H9 (cell line): ENCODE data around the gene SOX18. TPM values are rescaled to one million over a fixed set of nuclear protein-coding genes. Genes with fewer than 3 reads are reported as not detected.

ENCODE experiments used
- DNase-seq: peaks from one replicate; pipeline ENCODE4 v3.0.0-alpha.2; 2017
- H2AFZ ChIP-seq: one replicate; pipeline ENCODE4 v1.6.1; 2013; ENCODE audit warnings: mild to moderate bottlenecking, low read length, control low read depth, moderate library complexity
- H2AK5ac ChIP-seq: 2 replicates; pipeline ENCODE4 v1.6.1; 2013; ENCODE audit warnings: low read length, control low read depth, mixed read lengths; ENCODE audit not compliant: insufficient read length
- H2BK120ac ChIP-seq: one replicate; pipeline ENCODE4 v1.6.1; 2013; ENCODE audit warnings: low read depth, mild to moderate bottlenecking, low read length, control low read depth, inconsistent platforms; ENCODE audit not compliant: poor library complexity, severe bottlenecking
- H2BK12ac ChIP-seq: 2 replicates; pipeline ENCODE4 v1.6.1; 2013; ENCODE audit warnings: low read length, control low read depth, mixed read lengths, low read depth; ENCODE audit not compliant: insufficient read length
- H2BK15ac ChIP-seq: 2 replicates; pipeline ENCODE4 v1.6.1; 2013; ENCODE audit warnings: low read depth, low read length, control low read depth
- H2BK20ac ChIP-seq: one replicate; pipeline ENCODE4 v1.6.1; 2013; ENCODE audit warnings: low read depth, mild to moderate bottlenecking, low read length, control low read depth, inconsistent platforms; ENCODE audit not compliant: poor library complexity, severe bottlenecking
- H2BK5ac ChIP-seq: 2 replicates; pipeline ENCODE4 v1.6.1; 2013; ENCODE audit warnings: low read length, control low read depth, mixed read lengths; ENCODE audit not compliant: insufficient read length
- H3K14ac ChIP-seq: 2 replicates; pipeline ENCODE4 v1.6.1; 2013; ENCODE audit warnings: low read length, control low read depth; ENCODE audit not compliant: insufficient read depth
- H3K18ac ChIP-seq: 2 replicates; pipeline ENCODE4 v1.6.1; 2013; ENCODE audit warnings: low read depth, mild to moderate bottlenecking, mixed read lengths, low read length, control low read depth; ENCODE audit not compliant: insufficient read length
- H3K23ac ChIP-seq: 2 replicates; pipeline ENCODE4 v1.6.1; 2013; ENCODE audit warnings: low read length, control low read depth, mixed read lengths, low read depth; ENCODE audit not compliant: insufficient read length
- H3K23me2 ChIP-seq: 2 replicates; pipeline ENCODE4 v1.6.1; 2013; ENCODE audit warnings: low read depth, mild to moderate bottlenecking, mixed read lengths, low read length, control low read depth; ENCODE audit not compliant: insufficient read length, poor library complexity, severe bottlenecking
- H3K27ac ChIP-seq: 2 replicates; pipeline ENCODE4 v1.5.1; 2013; ENCODE audit warnings: low read length, control low read depth, mixed read lengths, low read depth; ENCODE audit not compliant: insufficient read length
- H3K27me3 ChIP-seq: 2 replicates; pipeline ENCODE4 v1.6.1; 2013; ENCODE audit warnings: low read length, control low read depth, inconsistent platforms; ENCODE audit not compliant: insufficient read depth
- H3K4ac ChIP-seq: 2 replicates; pipeline ENCODE4 v1.6.1; 2013; ENCODE audit warnings: low read depth, mild to moderate bottlenecking, control low read depth, inconsistent platforms, low read length, moderate library complexity
- H3K4me1 ChIP-seq: 2 replicates; pipeline ENCODE4 v1.6.1; 2013; ENCODE audit warnings: low read length, control low read depth, inconsistent platforms; ENCODE audit not compliant: insufficient read depth
- H3K4me2 ChIP-seq: 2 replicates; pipeline ENCODE4 v1.6.1; 2013; ENCODE audit warnings: low read length, control low read depth, mixed read lengths; ENCODE audit not compliant: insufficient read length, insufficient read depth
- H3K56ac ChIP-seq: 2 replicates; pipeline ENCODE4 v1.6.1; 2013; ENCODE audit warnings: low read depth, mild to moderate bottlenecking, mixed read lengths, low read length, control low read depth; ENCODE audit not compliant: insufficient read length
- H3K79me1 ChIP-seq: 2 replicates; pipeline ENCODE4 v1.6.1; 2013; ENCODE audit warnings: low read depth, mild to moderate bottlenecking, moderate library complexity, low read length, control low read depth, inconsistent platforms; ENCODE audit not compliant: insufficient read depth, poor library complexity, severe bottlenecking
- H3K79me2 ChIP-seq: 2 replicates; pipeline ENCODE4 v1.6.1; 2013; ENCODE audit warnings: low read length, control low read depth, inconsistent platforms; ENCODE audit not compliant: insufficient read depth
- H3K9ac ChIP-seq: 2 replicates; pipeline ENCODE4 v1.6.1; 2013; ENCODE audit warnings: low read length, control low read depth, mixed read lengths; ENCODE audit not compliant: insufficient read length; ENCODE audit errors: extremely low read depth
- H3K9me3 ChIP-seq: one replicate; pipeline ENCODE4 v1.6.1; 2013; ENCODE audit warnings: low read depth, low read length, inconsistent platforms; ENCODE audit not compliant: control insufficient read depth
- H3T11ph ChIP-seq: one replicate; pipeline ENCODE4 v1.6.1; 2013; ENCODE audit warnings: mild to moderate bottlenecking, low read length, control low read depth, inconsistent platforms
- H4K20me1 ChIP-seq: one replicate; pipeline ENCODE4 v1.6.1; 2013; ENCODE audit not compliant: control insufficient read depth, insufficient read length, insufficient read depth
- H4K5ac ChIP-seq: 2 replicates; pipeline ENCODE4 v1.6.1; 2013; ENCODE audit warnings: low read depth, mild to moderate bottlenecking, mixed read lengths, low read length, control low read depth; ENCODE audit not compliant: insufficient read length
- H4K8ac ChIP-seq: replicated peaks from 2 replicates; pipeline ENCODE4 v1.6.1; 2013; ENCODE audit warnings: low read length, control low read depth, mixed read lengths, low read depth; ENCODE audit not compliant: insufficient read length
- H4K91ac ChIP-seq: 2 replicates; pipeline ENCODE4 v1.6.1; 2013; ENCODE audit warnings: low read depth, mild to moderate bottlenecking, moderate library complexity, mixed read lengths, low read length, control low read depth; ENCODE audit not compliant: insufficient read length
- H3K27ac Mint-ChIP-seq, 3 experiments: 2 replicates in 2 of 3; 3 replicates in 1 of 3; pipeline ENCODE4 v1.8.0; 2020 to 2021; ENCODE audit warnings: mixed read lengths in 3 of 3, mild to moderate bottlenecking in 1 of 3, moderate library complexity in 1 of 3
- H3K27me3 Mint-ChIP-seq: 2 replicates; pipeline ENCODE4 v1.8.0; 2021; ENCODE audit warnings: low read depth, mild to moderate bottlenecking, moderate library complexity, mixed read lengths
- H3K36me3 Mint-ChIP-seq, 3 experiments: 2 replicates in 2 of 3; 3 replicates in 1 of 3; pipeline ENCODE4 v1.8.0; 2020 to 2021; ENCODE audit warnings: low read depth in 3 of 3, mixed read lengths in 3 of 3; ENCODE audit not compliant: insufficient read depth in 1 of 3
- H3K4me1 Mint-ChIP-seq, 2 experiments: 2 replicates each; pipeline ENCODE4 v1.8.0; 2020; ENCODE audit warnings: mixed read lengths in 2 of 2
- H3K4me3 Mint-ChIP-seq, 2 experiments: 2 replicates in 1 of 2; 3 replicates in 1 of 2; pipeline ENCODE4 v1.8.0; 2020 to 2021; ENCODE audit warnings: mild to moderate bottlenecking in 2 of 2, mixed read lengths in 2 of 2, moderate library complexity in 1 of 2
- H3K9me3 Mint-ChIP-seq, 2 experiments: 2 replicates in 1 of 2; 3 replicates in 1 of 2; pipeline ENCODE4 v1.8.0; 2020; ENCODE audit warnings: mild to moderate bottlenecking in 2 of 2, mixed read lengths in 2 of 2, moderate library complexity in 1 of 2
- CTCF ChIP-seq: fragments of 200-600 bp; sonication (generic); conservative IDR thresholded peaks from 3 replicates; pipeline ENCODE4 v1.8.0; 2021; ENCODE audit warnings: antibody characterized with exemption, mild to moderate bottlenecking
- WGBS: extraction: QIAGEN DNeasy Blood & Tissue Kit; methylation state at CpG from one replicate; pipeline ENCODE4 v1.1.7; 2013; ENCODE audit warnings: missing lambda C conversion rate, low lambda C conversion rate, mixed read lengths; ENCODE audit not compliant: insufficient read length; ENCODE audit errors: extremely low coverage; 5-methylcytosine and 5-hydroxymethylcytosine counted together
- total RNA-seq: library from RNA; stranded (reverse); gene quantifications from 2 replicates; pipeline ENCODE4 v1.2.1, GENCODE V29; 2021

SOX18 gene
- total RNA-seq, 1 experiment from 2014 or later = 2.0 TPM

- Histone ChIP-seq H3K4me1 (peaks cover 1% of the 10 kb centered on the region; the same call in 1 of the 2 replicates), H4K8ac (no peak overlapping the region), H4K5ac (no peak overlapping the region), H2BK15ac (no peak overlapping the region), H4K91ac (no peak overlapping the region), H2BK20ac (no peak overlapping the region), H3K27ac (no peak overlapping the region), H3K79me1 (no peaks in the 10 kb centered on the region), H3K23ac (no peak overlapping the region), H3K4me2 (no peak overlapping the region), H3K14ac (no peak overlapping the region), H3K9me3 (no peaks in the 10 kb centered on the region), H3K56ac (no peak overlapping the region), H4K20me1 (no peaks in the 10 kb centered on the region), H2BK120ac (no peak overlapping the region), H3K27me3 (no peaks in the 10 kb centered on the region), H2AK5ac (no peak overlapping the region), H2BK5ac (no peak overlapping the region), H3T11ph (no peak overlapping the region), H3K79me2 (no peaks in the 10 kb centered on the region), H3K18ac (no peak overlapping the region), H3K4ac (no peak overlapping the region), H3K9ac (no peak overlapping the region), H2BK12ac (no peak overlapping the region), H2AFZ (no peak overlapping the region), H3K23me2 (no peaks in the 10 kb centered on the region)
- no peak overlapping the region for H3K4me3 Mint-ChIP-seq
- H3K4me1 Mint-ChIP-seq = peaks cover 12 to 23% of the 10 kb centered on the region in 2 experiments
- no peaks in the 10 kb centered on the region for H3K9me3 Mint-ChIP-seq
- no CpG with 5 or more reads among the region's 31 CpGs for WGBS
- no peak for TF ChIP-seq CTCF
- H3K27me3 Mint-ChIP-seq = peaks cover 1% of the 10 kb centered on the region
- H3K27ac Mint-ChIP-seq = no peak overlapping the region
- peaks cover 0 to 3% (median 0%) of the 10 kb centered on the region in 3 experiments; a peak in 4 of 7 replicates for H3K36me3 Mint-ChIP-seq
- DNase-seq = no peak
Observed at GRCh38 chr20:64070244-64070993, 21.0 kb upstream of the SOX18 start.
